ENCODE data around the gene ACTR3C.

Gene ACTR3C

DNA sequence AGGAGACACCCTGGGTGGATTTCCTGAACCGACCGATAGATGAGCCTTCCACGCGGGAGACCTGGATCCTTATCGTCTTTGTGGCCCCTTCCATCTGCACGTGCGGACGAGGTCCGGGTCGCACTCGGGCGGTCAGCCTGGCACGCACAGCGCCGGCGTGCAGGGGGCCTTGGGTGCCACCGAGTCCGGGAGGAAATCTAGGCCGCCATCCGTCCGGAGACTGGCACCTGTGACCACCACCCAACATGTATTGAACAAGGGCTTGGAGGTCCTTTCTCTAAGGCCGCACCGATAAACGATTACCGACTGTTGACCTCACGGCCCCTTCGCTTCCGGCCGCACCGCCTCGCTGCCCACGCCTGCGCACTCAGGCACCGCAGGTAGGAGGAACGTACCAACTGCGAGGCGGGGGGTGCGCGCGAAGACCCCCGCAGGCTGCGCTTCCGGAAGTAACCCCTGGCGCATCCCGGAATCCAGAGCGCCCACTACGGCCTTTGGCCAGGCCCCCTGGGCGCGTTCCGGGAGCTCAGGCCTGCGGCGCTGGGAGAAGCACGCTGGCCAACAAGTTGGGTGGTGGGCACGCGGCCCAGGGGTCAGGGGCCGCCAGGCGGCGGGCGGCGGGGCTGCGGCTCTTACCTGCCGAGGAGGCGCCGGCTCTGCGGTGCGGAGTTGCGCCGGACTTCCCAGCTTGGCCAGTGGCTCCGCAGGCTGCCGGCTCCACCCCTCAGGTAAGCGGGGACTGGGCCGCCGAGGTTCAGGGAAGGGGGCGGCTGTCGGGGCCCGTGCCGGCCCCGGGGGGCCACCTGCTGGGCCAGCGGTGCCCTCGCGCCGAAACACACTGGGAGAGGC is at the start of gene ACTR3C, which contains the start of gene LRRC61:
Gene ACTR3C, minus strand, starts transcription at position 713 of the 849 bp plus-strand sequence. CDS start 28,249 bp downstream, outside the sequence.
Gene LRRC61, plus strand, starts transcription at position 523 of the 849 bp plus-strand sequence. CDS start 13,507 bp downstream, outside the sequence.
- peak; percentile 60 to 65 for DNase-seq

DNA sequence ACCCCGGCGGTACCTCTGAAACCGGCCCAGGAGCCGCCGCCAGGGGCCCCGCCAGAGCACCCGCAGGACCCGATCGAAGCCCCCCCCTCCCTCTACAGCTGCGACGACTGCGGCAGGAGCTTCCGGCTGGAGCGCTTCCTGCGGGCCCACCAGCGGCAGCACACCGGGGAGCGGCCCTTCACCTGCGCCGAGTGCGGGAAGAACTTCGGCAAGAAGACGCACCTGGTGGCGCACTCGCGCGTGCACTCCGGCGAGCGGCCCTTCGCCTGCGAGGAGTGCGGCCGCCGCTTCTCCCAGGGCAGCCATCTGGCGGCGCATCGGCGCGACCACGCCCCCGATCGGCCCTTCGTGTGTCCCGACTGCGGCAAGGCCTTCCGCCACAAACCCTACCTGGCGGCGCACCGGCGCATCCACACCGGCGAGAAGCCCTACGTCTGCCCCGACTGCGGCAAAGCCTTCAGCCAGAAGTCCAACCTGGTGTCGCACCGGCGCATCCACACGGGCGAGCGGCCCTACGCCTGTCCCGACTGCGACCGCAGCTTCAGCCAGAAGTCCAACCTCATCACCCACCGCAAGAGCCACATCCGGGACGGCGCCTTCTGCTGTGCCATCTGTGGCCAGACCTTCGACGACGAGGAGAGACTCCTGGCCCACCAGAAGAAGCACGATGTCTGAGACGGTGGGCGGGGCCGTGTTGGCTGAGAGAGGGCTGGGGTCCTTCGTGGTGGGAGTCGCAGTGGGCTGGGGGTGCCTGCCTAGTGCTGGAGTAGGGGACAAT is 49.1 kb upstream of the ACTR3C start:
- DNase-seq, result no peak

DNA sequence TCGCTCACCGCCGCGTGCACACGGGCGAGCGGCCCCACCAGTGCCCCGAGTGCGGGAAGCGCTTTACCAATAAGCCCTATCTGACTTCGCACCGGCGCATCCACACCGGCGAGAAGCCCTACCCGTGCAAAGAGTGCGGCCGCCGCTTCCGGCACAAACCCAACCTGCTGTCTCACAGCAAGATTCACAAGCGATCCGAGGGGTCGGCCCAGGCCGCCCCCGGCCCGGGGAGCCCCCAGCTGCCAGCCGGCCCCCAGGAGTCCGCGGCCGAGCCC is 48.6 kb upstream of the ACTR3C start:
- no peak for DNase-seq

DNA sequence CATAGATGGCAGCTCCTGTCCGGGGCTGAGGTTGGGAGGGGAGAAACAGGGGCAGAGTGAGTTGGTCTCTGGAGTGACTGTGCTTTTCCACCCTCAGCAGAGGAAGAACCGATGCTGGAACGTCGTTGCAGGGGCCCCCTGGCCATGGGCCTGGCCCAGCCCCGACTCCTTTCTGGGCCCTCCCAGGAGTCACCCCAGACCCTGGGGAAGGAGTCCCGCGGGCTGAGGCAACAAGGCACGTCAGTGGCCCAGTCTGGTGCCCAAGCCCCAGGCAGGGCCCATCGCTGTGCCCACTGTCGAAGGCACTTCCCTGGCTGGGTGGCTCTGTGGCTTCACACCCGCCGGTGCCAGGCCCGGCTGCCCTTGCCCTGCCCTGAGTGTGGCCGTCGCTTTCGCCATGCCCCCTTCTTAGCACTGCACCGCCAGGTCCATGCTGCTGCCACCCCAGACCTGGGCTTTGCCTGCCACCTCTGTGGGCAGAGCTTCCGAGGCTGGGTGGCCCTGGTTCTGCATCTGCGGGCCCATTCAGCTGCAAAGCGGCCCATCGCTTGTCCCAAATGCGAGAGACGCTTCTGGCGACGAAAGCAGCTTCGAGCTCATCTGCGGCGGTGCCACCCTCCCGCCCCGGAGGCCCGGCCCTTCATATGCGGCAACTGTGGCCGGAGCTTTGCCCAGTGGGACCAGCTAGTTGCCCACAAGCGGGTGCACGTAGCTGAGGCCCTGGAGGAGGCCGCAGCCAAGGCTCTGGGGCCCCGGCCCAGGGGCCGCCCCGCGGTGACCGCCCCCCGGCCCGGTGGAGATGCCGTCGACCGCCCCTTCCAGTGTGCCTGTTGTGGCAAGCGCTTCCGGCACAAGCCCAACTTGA is 48.0 kb upstream of the ACTR3C start:
- no peak for DNase-seq

DNA sequence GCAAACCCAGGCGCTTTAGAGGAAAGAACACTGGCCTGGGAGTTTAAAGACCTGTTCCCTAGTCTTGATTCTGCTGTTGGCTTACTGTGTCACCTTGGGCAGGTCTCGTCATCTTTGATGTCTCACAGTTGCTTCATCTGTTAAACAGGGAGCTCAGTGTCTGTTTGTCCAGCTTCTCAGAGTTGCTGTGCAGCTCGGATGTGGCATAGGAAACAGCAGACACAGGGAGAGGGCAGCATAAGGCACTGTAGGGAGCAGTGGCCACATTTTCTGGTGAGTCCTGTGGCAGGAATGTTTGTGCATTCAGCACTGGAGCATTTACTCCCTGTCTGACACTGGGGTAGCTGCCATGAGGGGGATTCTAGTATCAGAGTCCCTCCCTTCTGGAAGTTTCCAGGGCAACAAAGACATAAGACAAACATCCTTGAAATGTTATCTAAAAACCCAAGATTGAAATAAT is 47.3 kb upstream of the ACTR3C start:
- DNase-seq, result no peak

DNA sequence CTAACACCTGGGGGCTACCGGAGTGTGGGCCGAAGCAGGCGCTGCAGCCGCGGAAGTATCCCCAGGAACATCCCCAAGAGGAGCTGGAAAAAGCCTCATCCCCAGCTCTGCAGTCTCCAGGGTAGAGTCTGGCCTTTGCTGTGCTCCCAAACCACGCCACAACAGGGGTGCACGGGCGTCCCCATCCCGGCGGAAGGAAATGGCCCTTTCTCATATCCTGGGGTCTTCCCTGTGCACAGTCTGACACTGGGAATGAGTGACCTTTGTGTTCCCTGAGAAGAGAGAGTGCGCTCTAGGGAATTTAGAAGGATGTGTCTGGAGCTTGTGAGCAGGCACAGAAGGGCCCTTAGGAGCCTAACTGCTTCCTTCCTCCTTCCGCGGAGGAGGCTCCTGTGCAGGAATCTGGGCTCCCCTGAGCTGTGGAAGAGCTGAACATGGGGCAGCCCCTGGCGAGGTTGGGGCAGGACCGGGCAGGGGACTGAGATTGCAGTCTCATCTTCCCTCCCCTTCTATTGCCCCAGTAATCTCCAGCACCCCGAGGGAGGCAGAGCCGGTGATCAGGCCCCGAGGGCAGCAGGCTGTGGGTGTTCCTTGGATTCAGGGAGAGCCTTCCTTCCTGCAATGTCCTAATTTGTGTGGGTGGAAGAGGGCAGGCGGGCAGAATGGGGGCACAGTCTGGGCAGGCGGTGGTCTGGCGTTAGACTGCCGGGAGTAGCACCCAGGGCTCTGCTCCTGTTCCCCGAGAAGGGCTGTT is 46.6 kb upstream of the ACTR3C start:
- no peak for DNase-seq

DNA sequence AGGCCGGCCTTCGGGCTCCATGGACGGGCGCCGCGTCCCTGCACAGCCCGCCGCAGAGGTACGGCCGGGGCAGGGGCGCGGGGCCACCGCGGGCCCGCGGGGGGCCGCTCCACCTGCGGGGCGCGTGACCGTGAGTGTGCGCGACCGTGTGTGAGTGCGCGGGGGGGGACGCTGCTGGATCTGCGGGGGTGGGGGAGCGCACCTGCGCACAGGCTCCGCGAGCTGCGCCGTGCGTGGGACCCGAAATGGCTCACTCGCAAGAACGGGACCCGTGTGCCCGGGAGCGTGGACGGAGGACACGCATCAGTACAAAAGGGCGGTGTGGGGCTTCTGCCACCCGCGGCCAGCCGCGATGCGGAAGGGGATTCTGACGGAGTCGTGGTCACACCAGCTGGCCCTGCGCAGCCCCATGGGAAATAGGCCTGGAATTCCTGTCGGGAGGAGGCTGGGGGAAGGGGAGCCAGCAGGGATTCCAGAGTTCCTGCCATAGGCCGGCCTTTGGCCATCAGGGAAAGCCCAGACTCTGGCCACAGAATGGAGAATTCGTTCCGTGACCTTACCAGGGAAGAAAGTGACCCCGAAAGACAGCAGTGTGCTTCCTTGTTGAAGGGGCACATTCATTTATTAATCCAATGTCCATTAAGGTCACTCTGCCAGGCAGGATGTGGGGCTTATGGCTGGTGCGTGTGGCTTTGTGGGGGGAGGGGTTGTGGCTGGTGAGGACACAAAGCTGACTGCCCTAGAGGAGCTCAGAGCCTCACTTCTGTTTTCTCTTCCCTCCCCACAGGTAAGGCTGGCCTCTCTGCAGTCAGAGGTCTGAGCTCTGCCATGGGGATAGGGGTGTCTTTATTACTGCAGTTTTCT is 45.8 kb upstream of the ACTR3C start:
- peak in 1 of 2 donors; percentile 69 for DNase-seq

DNA sequence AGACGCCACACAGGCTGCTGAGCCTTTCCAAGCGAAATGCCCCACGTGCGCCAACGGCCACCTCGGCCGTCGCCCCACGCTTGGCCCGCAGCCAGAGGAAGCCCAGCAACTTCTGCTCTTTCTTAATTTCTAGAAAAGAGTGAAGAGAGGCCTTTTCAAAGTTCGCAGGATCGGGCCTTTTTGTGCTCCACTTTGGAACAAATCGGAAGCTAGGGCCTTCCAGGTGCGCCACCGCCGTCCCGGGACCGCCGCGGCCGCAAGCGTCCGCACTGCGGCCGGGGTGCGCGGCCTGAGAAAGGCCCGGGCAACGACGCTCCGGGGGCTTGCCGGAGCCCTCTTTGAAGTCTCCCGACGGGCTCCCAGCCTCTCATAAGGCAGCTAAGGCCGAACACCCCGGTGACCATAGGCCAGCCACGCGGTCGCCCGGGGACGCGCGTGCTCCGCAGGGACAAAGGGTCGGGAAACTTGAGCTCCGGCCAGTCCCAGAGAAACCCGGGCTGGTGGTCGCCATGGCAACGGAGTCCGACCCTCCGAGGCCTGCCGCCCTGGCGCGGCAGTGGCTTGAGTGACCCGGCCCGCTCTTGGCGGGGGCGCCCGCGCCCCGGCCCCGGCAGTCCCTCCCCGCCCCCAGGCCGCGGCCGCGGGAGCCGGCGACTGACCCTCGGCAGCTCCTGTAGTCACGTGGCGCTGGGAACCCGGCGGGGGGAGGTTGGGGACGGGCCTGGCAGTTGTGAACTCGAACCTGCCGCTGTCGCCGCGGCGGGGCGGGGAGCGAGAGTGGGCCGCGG is 44.9 kb upstream of the ACTR3C start, which contains the start of gene REPIN1:
Gene REPIN1, plus strand, starts transcription at position 727 of the 788 bp plus-strand sequence. CDS start 890 bp downstream, outside the sequence.
- DNase-seq, result peak; percentile 81 to 84

DNA sequence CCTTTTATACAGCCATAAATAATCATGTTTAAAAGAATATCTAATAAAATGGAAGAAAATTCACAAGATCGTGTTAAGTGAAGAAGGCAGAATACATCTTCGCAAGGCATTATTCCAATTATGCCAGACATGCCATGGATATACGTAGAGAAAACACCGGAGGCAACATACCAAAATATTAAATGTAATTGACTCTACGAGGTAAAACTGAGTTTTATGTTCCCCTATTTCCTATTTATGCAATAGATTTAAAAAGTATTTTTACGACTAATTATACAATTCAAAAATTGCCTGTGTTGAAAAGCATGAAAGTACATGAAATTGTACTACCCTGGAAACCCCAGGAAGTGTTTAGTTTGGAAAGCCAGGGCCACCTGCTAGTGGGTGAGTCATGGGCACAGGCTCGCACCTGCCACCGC is 44.3 kb upstream of the ACTR3C start:
- DNase-seq, result no peak

DNA sequence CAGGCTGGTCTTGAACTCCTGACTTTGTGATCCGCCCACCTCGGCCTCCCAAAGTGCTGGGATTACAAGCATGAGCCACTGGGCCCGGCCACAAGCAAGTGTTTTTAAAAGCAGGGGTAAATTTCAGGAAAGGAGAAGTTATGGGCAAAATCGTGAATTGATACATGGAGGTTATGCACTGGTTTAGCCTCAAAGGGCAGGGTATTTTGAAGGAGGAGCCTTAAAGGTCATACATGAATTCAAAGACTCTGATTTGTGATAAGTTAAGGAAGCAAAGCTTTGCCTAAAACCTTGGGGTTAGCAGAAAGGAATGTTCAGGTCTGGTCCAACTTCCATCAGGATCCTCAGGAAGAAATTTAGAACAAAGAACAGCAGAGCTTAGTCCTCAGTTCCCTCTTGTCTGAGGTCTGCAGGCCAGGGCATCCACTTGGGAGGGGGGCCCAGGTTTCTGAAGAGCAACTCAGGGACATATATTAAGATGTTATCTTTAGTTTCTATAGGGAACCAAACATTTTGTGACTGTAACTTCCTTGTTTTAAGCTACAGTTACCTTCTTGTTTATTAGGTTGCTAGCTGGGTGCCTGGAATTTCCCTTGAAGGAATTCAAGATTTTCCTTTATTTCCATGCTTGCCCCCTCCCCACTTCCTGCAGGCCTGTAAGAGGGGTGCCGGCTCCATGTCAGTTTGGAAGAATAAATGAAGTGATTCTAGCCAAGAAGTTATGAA is 42.5 kb upstream of the ACTR3C start:
- peak in 1 of 2 donors; percentile 65 for DNase-seq

DNA sequence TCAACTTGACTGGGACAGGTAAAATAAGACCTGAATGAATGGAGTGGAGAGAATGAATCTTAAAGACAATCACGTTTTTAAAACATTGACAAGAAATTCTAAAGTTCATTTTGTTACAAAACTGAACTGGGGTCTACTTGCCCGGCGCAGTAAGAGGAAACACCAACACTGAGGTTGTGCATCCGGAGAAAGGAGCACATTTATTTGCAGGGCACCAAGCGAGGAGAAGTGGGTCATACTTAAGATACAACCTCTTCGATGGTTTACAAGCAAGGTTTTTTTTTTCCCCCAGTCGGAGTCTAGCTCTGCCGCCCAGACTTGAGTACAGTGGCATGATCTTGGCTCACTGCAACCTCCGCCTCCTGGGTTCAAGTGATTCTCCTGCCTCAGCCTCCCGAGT is 41.8 kb upstream of the ACTR3C start:
- no peak for DNase-seq

DNA sequence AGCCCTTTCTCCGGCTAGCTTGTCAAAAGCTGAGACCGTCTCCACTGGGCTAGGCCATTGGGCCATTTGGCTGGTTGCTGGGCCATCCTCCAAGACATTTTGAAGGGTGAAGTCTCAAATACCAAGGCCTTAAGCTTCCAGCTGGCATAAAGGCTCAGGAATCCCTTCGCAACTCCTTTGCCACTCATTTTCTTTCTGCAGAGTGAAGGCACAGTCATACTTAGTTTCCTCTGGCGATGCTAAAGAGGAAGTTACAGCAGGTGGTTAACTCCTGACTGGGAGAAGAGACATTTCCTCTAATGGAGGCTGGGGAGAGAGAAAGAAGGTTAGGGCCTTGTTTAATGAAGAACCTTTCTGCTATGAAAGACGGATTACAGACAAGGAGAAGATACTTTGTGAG is 40.5 kb upstream of the ACTR3C start:
- DNase-seq, result peak in 1 of 2 donors; percentile 21

DNA sequence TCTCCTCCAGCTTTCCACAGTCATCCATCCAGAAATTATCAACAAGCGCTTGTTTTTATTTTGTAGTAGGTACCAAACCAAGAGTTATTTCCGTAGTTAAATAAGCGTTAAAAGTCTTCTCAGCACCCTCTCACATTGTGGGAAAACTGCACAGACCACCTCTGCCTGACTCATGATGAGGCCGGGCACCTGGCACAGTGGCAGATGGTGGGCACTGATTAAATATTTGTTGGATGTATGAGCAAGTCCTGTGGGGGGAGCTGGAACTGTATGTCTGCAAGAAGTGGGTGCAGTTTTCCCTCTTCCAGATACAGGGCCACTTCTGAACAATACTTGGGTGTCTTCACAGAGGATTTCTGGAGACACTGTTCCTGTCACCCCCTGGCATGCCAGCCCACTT is 40.0 kb upstream of the ACTR3C start:
- DNase-seq, result no peak

DNA sequence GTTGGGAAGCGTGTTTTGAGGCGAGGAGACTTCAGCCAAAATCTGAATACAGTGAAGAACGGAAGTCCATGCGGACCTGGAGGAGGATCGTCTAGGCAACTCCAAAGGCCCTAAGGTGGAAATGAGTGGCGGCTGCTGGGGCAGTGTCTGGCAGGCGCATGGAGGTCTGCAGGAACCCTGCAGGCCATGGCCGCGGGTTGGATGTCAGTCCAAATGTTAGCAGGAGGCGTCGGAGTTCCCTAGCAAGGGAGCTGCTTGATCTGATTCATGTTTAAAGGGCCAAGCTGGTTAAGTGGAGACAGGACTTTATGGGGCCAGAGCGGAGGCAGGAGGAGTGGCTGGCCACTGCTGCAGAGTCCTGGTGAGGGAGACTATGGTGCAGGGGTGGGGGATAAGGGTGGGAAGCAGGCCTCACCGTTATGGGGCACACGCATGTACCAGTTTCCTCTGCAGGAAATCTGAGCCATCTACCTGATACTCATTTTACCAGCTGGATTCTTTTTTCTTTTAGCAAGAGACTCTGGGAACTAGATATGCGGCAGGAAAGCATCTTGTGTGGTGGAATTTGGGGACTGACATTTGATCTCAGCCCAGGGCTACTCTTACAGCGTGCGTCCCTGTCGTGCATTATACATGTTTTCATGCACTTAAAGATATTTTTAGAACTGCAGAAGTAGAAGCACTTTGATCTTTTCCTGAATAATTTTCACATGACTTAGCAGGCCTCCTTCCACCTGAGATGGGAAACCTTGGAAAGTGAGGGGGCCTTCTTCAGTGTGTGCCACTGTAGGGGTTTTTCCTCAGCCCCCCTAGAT is 38.7 kb upstream of the ACTR3C start:
- DNase-seq, result no peak

DNA sequence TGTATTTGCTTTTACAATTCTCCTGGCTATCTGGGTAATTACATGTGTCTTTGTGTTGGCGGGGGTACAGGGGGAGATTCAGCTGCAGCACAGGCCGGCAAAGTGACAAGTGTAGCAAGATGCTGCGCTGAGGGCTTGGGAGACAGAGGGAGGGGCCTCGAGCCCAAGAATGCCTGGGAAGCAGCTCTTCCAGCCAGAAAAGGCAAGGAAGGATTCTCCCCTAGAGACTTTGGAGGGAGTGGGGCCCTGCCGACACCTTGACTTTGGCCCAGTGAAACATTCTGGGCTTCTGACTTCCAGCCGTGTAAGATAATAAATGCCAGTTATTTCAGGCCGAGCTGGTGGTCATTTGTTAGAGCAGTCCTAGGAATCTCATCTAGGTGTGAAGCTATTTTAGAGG is 38.1 kb upstream of the ACTR3C start:
- DNase-seq, result no peak

DNA sequence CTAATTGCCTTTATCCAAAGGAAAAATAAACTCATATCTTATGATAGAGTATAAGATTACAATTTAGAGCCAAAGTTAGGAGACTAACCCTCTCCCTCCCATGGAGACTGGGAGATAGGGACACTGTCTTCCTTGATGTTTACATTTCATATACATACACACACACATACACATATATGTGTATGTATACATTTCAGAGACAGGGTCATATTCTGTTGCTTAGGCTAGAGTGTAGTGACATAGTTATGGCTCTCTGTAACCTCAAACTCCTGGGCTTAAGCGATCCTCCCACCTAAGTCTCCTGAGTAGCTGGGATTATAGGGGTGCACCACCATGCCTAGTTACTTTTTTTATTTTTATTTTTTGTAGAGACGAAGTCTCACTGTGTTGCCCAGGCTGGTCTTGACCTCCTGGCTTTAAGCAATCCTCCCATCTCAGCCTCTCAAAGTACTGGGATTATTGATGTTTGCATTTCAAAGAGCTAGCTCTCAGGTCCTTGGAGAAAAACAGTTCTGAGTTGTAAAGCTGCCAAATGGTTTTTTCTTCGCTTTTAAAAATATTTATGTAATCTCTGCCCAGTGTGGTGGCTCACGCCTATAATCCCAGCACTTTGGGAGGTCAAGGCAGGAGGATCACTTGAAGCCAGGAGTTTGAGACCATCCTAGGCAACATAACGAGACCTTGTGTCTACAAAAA is 37.2 kb upstream of the ACTR3C start:
- no peak for DNase-seq

DNA sequence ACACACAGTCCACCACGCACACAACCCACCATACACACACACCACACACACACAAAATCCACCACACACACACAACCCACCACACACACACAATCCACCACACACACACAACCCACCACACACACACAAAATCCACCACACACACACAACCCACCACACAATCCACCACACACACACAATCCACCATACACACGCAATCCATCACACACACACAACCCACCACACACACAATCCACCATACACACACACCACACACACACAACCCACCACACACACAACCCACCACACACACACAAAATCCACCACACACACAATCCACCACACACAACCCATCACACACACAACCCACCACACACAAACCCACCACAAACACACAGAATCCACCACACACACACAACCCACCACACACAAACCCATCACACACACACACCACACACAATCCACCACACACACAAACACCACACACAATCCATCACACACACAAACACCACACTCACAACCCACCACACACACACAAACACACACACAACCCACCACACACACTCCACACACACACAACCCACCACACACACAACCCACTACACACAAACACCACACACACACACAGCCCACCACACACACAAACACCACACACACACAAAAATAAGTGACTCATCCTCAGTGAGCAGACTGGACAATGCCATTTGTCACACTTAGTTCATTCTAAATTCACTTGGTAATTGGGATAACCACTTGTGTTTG is 36.4 kb upstream of the ACTR3C start:
- DNase-seq, result no peak
